ENCODE results near the gene PPCDC.

The PPCDC gene

DNA sequence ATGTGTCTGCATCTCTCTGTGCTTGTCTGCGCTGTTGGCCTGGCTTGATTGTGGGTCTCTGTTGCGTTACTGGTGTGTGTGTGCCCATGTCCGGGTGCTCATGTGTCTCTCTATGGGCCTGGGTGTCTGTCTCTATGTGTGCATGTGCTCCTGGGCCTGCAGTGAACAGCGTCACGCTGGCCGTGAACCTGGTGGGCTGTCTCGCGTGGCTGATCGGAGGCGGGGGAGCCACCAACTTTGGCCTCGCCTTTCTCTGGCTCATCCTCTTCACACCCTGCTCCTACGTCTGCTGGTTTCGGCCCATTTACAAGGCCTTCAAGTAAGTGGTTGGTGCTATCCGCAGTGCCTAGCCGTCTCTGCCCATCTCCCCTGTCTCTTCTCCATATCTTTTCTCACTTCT lies 7.0 kb upstream of the PPCDC start:
- no peak for DNase-seq (ENCODE audit: low read depth)

DNA sequence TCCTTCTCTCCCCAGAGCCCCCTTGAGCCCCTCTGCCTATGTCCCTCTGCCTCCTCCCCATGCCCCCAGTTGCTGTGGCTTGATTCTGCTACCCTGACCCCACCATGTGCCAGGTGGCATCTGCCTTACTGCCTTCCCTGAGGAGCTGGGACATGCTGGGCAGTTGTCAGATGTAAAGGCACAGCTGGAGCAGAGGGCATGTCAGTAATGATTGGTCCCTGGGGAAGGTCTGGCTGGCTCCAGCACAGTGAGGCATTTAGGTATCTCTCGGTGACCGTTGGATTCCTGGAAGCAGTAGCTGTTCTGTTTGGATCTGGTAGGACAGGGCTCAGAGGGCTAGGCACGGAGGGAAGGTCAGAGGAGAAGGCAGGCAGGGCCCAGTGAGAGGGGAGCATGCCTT lies 3.5 kb upstream of the PPCDC start:
- DNase-seq (ENCODE audit: low read depth), result no peak

DNA sequence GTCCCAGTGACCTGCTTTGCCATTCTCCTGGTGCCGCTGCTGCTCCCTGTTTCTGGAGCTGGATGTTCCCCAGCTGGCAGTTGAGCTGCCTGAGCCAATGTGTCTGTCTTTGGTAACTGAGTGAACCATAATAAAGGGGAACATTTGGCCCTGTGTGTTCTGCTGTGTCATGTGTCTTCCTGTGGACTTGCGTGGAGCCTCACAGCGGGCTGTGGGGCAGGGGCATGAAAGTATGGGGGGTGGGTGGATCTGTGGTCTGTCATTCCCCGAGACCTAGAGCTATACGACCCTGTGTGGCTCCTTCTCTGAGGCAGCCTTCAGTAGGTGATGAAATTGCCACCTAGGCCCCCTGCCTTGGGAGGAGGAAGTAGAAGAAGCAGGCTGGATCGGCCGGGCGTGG lies 2.0 kb upstream of the PPCDC start:
- DNase-seq (ENCODE audit: low read depth), result no peak

DNA sequence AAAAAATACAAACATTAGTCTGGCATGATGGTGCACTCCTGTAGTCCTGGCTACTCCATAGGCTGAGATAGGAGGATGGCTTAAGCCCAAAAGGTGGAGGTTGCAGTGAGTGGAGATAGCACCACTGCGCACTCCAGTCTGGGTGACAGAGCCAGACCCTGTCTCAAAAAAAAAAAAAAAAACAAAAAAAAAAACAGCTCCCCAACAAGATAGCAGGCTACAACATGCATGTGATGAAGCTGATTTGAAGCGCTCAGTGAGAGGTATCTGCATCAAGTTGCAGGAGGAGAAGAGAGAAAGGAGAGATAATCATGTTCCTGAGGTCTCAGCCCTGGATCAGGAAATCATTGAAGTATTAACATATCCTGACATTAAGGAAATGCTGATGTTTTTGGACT lies 608 bp upstream of the PPCDC start:
- no peak for DNase-seq (ENCODE audit: low read depth)

DNA sequence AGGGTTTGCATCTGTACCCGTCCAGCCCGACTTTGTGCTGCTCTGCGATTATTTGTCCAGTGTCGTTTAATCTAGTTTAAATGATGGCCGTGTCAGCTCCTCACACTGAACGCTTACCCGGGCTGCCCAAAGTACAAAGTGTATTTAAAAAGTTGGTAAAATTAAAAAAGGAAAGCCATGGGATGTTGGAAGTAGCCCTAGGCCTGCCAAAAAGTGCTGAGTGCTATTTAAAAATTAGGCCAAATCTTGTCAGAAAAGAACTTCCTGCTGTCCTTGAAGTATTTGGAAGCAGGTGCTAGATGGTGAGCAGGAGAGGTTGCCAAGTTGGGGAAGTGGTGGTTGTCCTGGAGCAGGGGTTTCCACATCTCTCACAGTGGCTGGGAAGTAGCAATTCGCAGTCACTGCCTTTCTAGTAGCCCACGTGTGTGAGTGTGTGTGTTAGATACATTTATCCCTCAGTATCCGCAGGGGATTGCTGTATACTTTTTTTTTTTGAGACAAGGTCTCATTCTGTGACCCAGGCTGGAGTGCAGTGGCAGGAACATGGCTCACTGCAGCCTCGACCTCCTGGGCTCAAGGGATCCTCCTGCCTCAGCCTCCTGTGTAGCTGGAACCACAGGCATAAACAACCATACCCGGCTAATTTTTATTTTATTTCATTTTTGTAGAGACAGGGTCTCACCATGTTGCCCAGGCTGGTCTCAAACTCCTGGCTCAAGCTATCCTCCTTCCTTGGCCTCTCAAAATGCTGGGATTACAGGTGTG lies 664 bp downstream of the PPCDC start:
- peak; percentile 37 for DNase-seq (ENCODE audit: low read depth)

DNA sequence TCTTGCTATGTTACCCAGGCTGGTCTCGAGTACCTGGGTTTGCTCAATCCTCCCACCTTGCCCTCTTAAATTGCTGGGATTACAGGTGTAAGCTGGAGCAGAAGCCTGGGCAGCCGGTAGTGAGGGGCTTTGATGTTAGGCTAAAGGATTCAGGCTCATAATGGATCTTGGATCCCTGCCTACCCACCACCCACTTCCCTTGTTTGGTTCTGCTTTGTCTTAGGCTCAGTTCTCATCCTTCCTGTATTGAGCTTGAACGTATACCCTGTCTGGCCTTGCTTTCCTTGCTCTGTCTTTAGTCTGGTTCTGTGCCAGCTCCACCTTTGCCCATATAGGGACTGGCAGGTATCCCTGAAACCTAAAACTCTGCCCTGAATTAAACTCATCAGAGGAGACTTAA lies 1.7 kb downstream of the PPCDC start:
- DNase-seq (ENCODE audit: low read depth), result no peak

DNA sequence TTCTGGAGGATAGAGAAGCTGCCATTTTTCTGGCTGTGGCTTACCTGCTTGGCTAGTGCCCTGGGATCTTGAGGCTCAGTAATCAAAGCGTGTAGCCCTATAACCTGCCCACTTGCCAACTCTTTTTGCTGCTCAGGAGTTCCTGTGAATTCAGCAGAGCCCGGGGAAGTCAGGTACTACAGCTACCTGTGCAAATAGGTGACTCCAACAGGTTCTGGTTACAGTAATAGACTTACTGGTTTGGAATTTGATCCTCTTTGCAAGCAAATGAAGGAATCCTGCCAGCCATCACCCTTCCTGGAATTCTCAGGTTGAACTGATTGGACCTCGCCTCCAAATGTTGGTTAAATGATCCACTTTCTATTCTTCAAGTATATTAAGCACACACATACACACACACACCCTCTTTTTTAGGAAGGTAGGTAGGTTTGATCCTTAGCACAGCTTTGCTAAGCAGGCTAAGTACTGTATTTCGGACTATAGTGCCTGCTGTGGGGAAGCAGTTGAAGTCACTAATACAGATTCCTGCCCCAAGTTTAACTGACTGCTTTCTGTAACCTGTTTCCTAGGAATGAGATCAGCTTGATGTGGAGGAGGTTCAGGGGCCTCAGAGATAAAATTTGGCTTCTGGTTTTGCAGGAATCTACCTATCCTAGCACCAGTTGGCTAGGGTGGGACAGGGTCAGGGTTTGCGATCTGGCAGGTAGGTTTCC lies 2.3 kb downstream of the PPCDC start:
- no peak for DNase-seq (ENCODE audit: low read depth)

DNA sequence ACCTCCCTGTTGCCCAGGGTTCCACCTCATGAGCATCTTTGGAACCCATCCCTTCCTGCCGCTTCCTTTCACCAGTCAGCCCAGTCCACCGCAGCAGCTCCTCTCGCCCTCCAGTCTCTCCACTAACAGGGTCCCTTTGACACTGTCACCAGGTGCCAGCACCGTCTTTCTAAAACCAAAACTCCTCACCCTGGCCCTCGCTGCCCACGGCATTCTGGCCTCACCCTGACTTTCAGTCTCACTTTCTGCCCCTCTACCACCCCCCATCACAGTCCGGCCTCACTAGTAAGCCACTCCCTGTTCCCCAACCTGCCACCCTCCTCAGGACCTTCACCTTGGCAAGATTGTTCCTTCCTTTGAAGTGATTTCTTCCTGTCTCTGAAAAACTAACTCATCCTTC lies 4.2 kb downstream of the PPCDC start:
- no peak for DNase-seq (ENCODE audit: low read depth)

DNA sequence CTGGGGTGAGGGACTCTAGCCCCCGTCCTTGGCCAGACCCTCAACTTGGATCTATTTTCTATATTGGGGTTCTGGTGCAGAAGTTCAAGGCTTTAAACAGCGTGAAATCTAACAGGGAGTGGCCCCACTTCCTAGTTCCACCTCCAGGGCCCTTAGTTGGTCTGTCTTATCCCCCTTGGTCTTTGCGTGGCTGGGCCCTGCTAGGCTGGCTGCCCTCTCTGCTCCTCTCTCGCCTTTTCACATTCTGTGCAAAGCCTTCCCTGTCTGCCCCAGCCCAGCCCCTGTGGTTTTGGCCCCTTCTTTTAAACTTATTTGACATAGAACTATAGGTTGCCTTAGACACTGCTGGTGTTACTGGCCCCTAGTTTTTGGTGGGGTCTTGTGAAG lies 5.6 kb downstream of the PPCDC start:
- DNase-seq (ENCODE audit: low read depth), result no peak

DNA sequence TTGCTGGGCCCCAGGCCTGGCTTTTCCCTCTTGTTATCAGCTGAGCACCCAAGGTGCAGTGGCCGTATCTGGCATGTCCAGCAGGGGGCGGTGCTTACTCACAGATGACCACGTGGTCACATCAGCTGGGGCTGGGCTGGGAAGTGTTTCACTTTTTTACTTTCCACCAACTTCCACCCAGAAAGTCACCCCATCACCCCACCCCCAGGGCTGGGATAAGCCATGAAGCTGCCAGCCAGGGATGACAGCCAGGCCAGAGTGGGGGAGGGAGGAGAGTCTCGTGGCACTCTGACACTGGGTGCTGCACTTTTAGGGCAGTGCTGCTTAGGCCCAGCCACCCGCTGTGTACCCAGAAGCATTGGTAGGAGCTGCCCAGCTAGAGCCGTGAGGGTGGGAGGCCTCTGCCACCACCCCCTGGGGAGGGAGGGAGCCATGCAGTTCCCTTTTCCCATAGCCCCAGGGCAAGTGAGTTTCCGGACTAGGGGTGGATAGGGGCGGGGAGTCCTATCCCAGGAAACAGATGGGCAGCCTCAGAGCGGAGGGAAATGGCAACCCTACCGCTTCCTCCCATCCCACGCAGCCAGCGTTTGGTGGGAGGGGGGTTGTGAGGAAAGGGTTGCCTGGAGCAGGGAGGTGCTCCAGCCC lies 6.1 kb downstream of the PPCDC start:
- peak; percentile 93 for DNase-seq (ENCODE audit: low read depth)

DNA sequence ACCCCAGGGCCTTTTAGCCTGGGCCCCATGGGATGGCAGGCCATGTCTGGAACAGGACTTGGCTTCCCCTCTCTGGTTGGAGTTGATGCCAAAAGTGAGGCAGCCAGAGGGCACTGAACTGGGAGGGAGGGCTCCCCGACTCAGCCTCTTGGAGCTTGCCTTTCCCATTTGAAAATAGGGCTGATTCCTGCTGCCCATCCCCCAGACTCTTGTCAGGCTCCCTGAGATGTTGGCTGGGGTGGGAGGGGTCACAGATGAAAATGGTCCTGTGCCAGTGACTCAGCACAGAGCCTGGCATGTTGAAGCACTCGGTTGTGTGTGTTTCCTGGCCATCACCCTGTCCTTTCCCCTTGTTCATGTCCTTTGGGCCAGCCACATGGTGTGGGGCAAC lies 6.6 kb downstream of the PPCDC start:
- peak; percentile 63 for DNase-seq (ENCODE audit: low read depth)

DNA sequence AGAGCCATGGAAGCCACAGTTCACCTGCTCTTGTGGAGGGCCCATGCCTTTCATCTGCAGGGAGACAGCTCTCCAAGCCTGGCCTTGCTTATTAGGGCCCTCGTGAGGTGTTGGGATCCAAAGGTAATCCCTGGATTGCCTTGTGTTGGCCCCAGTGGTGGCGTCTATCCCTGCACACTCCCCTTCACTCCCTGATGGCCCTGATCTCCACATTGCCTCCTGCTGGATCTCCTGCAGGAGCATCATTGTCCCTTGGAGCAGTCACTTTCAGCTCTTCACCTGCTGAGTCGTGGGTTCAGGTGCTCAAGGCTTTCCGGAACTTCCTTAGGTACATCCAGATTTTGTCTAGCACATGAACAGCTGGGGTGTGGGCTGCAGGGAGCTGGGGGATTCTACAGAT lies 7.0 kb downstream of the PPCDC start:
- DNase-seq (ENCODE audit: low read depth), result no peak

DNA sequence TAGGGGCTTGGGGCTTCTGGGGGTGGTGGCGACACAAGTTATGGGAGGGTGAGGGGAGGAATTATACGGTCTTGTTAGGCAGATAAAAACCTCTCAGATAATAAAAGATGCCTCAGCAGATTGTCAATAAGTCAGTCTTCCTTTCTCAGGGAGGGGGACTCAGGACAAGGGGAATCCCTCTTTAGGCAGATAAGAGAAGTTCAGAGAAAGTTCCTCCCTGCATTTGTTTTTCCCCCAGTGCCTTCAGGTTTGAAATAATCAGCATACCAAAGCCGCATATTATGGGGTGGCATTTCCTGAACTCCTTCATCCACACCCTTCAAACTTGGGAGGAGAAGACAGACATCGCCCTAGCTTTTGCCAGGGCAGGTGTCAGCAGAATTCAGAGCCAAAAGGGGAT lies 8.5 kb downstream of the PPCDC start:
- peak; percentile 15 for DNase-seq (ENCODE audit: low read depth)

DNA sequence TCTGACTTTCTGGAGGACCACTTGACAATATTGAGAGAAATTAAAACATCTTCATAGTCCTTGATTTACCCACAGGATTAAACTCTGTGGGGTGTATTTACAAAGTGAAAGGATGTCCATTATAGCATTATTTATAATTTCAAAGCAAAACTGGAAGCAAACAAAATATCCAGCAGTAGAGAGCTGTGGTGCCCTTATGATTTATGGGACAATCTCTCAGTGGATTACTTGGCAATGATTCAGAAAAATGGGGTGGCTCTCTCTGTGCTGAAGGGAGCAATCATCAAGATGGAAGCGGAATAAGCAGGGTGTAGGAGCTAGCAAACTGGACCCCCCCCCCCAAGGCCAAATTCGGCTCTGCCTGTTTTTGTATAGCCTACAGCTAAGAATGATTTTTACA lies 9.0 kb downstream of the PPCDC start:
- no peak for DNase-seq (ENCODE audit: low read depth)

DNA sequence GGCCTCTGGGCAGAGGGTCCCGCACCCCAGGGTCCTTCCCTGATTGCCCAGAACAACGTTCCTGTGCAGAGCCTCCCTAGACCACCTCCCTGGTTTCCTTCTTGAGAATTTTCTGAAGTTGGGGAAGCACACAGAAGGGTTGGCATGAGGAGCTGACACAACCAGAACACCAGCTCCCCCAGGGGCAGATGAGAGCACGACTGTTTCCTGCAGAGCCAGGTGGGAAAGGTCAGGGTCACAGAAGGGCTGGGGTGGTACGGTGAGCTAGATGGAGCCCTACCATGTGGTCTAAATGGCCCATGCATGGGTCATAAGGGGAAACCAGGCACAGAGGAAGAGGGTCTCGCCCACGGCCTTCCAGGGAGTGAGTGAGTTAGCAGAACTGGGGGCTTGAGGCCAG lies 10.4 kb downstream of the PPCDC start:
- DNase-seq (ENCODE audit: low read depth), result no peak

DNA sequence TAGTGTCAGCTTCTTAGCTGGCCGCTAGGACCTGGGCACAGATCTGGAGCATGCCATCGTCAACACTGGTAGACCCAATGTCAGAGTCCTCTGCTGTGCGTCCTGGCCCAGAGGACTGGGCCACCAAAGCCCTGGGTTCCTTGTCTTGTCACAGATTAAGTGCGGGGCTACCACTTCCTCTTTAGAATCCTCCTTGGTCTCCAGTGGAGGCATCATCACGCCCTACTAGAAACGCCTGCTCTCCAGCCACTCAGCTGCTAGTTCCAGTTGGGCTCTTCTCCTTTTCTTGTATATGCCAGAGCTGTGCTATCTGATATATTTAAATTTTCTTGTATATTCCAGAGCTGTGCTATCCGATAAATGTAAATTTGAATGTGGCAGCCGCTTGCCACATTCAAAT lies 11.2 kb downstream of the PPCDC start:
- DNase-seq (ENCODE audit: low read depth), result no peak

DNA sequence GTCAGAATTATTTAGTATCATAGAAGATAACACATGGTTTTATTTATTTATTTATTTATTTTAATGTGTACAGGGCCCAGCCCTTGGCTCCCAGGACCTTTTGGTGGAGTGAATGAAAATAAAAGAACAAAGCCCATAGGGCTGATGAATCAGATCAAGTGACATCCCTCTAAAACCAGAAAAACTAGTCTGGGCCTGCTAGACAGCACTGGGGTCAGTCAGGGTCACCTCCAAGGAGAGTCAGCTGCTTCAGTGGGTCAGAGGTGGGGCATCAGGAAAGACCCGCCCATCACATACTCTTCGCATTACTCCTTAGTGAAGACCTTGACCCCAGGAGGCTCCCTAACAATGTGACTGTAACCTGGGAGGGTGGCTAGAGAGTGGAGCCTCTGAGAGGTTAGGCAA lies 12.8 kb downstream of the PPCDC start:
- peak; percentile 49 for DNase-seq (ENCODE audit: low read depth)

DNA sequence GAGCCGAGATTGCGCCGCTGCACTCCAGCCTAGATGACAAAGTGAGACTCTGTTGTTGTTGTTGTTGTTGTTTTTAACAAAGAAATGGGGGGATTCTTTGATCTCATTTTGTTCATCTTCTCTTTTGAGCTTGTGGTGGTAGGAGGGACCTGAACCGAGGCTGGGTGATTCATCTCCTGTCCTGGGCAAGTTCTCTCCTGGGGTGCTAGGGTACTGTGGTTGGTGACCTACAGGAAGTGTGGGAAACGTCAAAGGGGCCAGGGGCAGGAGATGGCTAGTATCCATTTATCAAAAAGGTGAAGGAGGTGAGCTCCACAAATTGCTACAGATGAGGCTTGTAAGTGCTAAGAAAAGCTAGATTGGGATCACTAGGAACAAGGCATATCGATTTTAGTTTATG lies 14.3 kb downstream of the PPCDC start:
- no peak for DNase-seq (ENCODE audit: low read depth)

DNA sequence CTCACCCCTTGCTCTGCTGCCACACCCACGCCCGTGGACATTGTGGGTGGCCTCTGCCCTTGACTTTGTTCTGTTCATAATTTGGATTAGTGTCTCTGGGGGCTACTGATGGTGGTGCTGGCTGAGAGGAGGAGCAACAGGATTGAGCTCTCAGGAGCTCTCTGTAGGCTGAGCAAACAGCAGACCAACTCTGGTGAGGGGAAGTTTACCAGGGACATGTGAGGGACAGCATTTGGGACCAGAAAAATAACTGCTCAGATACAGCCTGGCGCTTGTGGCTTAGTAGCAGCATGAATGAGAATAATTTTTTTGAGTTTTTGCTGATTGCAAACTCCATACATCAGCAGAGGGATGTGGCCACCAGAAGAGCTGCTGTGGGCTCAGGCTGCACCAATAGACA lies 14.8 kb downstream of the PPCDC start:
- DNase-seq (ENCODE audit: low read depth), result no peak

DNA sequence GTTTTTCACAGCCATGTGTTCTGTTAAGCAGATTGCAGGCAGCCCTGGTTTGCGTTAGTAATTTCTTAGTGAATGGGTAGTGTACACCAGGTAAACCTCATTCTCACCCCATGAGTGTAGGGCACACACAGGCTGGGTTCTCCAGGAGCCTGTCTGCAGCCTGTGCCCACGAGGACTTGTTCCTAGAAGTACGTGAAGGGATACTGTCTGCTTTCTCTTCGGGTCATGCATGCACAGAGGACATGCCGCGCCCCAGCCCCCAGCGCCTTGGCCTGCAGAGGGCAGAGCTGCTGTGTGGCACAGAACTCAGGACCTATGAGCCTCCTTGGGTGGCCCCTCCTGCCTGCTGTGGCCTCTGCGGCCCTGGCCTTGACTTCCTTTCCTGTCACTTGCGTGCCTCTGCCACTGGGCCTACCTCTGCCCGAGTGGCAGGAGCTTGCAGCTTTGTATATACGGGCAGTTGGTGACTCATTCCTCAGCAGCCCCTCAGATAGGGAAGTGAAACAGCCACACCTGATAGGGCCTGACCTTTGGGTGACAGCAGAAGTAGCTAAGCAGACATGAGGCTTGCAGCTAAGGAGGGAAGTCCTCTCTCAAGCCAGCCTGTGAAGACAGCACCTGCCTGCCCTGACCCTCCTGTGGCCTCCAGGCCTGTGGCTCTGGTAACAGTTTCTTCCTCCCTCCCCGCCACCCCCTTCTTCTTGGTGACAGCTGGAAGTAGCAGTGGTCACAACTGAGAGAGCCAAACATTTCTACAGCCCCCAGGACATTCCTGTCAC lies 19.5 kb downstream of the PPCDC start:
- DNase-seq (ENCODE audit: low read depth), result peak; percentile 51

DNA sequence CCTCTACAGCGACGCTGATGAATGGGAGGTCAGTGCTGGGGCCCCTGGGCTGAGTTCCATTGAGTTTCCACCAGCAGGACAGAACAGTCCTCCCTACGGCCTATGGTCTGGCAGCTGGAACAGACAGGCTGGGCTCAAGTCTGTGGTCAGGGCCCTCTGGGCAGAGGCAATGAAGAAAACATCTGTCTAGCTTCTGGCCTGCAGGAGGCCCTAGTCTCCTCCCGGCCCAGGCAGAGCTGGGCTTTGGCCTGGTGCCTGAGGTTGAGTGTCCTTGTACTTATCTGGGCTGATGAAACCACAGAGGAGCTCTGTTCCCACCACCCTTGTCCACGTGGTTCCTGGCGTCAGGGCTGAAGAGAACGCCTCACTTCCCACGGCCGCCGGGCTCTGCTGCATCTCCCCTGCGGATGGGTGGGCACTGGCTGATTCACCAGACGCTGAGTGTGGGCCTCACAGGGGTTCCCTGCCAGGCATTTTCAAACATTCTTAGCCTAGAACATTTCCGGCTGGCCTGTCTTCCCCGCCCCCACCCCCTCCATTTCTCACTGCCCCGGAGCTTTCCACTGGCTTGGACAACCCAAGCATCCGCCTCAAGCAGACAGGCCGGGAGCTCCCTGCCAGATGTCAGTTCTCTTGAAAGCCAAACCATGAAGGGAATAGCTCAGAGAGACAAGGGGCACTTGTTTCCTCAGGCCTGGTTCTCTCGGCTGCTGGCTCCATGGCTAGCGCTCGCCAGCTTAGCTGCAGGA lies 20.3 kb downstream of the PPCDC start:
- DNase-seq (ENCODE audit: low read depth), result peak; percentile 100

Measured in EH (cell line).